Chondrocyte (in vitro differentiated cells): Measurements from ENCODE around the gene HSCB. TPM values are rescaled to one million over a fixed set of nuclear protein-coding genes. Genes with fewer than 3 reads are reported as not detected.

Experiments used
- DNase-seq: peaks from one replicate; pipeline ENCODE4 v3.0.0; 2021; ENCODE audit warnings: mixed read lengths, low spot score
- H3K27ac Mint-ChIP-seq: one replicate; pipeline ENCODE4 v1.8.0; 2021; ENCODE audit warnings: mild to moderate bottlenecking, moderate library complexity, mixed read lengths; ENCODE audit not compliant: unreplicated experiment
- H3K27me3 Mint-ChIP-seq: 2 replicates; pipeline ENCODE4 v1.8.0; 2021; ENCODE audit warnings: low read depth, mixed read lengths
- H3K36me3 Mint-ChIP-seq: 2 replicates; pipeline ENCODE4 v1.8.0; 2021; ENCODE audit warnings: low read depth, mixed read lengths
- H3K4me1 Mint-ChIP-seq: 2 replicates; pipeline ENCODE4 v1.8.0; 2021; ENCODE audit warnings: low read depth, mild to moderate bottlenecking, mixed read lengths
- H3K4me3 Mint-ChIP-seq: one replicate; pipeline ENCODE4 v1.8.0; 2021; ENCODE audit warnings: mild to moderate bottlenecking, moderate library complexity, mixed read lengths; ENCODE audit not compliant: unreplicated experiment
- H3K9me3 Mint-ChIP-seq: 2 replicates; pipeline ENCODE4 v1.8.0; 2021; ENCODE audit warnings: low read depth, mixed read lengths
- total RNA-seq: library from RNA; stranded (reverse); gene quantifications from 3 replicates; pipeline ENCODE4 v1.2.1, GENCODE V29; 2021
- TF ChIP-seq, protein P1 (sequence below): fragments of 200-600 bp; sonication (generic); IDR thresholded peaks from 2 replicates; pipeline ENCODE4 v1.5.0; 2021; ENCODE audit warnings: antibody characterized with exemption, mild to moderate bottlenecking, moderate library complexity

The HSCB gene
- total RNA-seq, 1 donor from 2014 or later: 9.8 TPM

DNA sequence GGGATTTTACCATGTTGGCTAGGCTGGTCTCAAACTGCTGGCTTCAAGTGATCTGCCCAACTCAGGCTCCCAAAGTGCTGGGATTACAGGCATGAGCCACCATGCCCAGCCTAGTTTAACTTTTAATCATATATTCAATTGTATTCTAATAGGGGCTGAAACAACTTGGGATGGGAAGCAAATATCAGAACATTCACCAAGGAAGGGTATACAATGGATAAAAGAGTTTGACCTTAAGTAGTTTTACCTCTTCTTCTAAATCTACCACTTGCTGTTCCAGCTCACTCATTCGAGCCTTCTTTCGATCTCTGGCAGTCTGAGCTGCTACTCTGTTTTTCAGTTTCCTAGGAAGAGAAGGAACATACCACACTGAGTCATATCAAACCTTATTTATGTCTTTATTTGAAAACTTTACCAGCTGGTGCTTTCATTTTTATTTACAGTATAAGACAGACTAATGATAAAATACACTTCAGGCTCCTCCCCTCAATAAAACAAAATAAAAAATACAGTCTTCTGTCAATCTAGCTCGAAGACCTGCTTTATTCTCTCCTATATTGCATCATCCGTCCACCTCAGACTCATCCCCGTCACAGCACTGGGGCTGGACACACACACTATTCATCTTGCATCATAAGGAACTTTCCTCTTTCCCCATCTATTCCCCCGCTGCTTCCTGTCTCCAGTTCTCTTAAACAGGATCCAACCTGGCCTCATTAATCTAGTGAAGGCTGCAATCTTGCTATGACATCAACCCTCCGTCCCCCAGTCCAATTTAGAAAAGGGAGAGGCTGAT is 57.2 kb downstream of the HSCB start:
- Mint-ChIP-seq H3K4me1 (peaks cover 61% of the 10 kb centered on the region), H3K36me3 (peaks cover 44% of the 10 kb centered on the region), H3K27me3 (no peaks in the 10 kb centered on the region), H3K4me3 (peak overlapping the region; percentile 85), H3K9me3 (no peaks in the 10 kb centered on the region), H3K27ac (peak overlapping the region; percentile 98)
- DNase-seq: no peak
- TF ChIP-seq, protein P1, sequence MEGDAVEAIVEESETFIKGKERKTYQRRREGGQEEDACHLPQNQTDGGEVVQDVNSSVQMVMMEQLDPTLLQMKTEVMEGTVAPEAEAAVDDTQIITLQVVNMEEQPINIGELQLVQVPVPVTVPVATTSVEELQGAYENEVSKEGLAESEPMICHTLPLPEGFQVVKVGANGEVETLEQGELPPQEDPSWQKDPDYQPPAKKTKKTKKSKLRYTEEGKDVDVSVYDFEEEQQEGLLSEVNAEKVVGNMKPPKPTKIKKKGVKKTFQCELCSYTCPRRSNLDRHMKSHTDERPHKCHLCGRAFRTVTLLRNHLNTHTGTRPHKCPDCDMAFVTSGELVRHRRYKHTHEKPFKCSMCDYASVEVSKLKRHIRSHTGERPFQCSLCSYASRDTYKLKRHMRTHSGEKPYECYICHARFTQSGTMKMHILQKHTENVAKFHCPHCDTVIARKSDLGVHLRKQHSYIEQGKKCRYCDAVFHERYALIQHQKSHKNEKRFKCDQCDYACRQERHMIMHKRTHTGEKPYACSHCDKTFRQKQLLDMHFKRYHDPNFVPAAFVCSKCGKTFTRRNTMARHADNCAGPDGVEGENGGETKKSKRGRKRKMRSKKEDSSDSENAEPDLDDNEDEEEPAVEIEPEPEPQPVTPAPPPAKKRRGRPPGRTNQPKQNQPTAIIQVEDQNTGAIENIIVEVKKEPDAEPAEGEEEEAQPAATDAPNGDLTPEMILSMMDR: no peak

DNA sequence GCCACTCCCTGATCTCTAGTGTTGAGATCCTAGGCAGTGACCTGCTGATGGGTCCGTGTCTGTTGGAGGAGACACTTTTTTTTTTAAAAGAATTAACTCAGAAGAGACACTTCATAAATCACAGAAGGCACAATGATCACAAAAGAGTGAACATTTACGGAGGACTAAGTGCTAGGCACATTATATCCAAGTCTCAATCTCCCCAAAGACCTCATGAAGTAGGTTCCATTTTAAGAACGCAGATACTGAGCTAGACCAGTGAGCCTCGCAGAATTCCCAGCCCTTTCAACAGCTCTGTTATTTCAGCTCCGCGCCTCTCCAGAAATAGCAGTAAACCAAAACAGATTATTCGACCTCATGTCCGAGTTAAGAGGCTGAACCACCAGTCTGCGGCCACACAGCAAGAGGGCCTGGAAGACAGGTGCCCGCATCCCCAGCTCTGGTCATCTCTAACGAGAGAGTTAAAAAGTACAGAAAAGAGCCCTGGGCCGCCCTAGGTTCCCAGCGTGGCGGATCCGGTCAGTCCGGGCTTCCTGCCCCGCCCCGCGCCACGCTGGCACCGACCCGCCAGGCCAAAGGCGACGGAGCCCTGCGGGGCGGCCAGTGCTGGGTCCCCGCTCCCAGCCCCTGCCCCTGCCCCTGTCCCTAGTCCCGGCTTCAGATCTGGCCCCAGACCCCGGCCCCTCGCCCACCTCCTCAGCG is 57.9 kb downstream of the HSCB start:
- TF ChIP-seq, protein P1: no peak
- Mint-ChIP-seq H3K27ac (peak overlapping the region; percentile 98), H3K4me3 (peak overlapping the region; percentile 85), H3K9me3 (no peaks in the 10 kb centered on the region), H3K4me1 (peaks cover 58% of the 10 kb centered on the region), H3K27me3 (no peaks in the 10 kb centered on the region), H3K36me3 (peaks cover 40% of the 10 kb centered on the region)
- no peak for DNase-seq

DNA sequence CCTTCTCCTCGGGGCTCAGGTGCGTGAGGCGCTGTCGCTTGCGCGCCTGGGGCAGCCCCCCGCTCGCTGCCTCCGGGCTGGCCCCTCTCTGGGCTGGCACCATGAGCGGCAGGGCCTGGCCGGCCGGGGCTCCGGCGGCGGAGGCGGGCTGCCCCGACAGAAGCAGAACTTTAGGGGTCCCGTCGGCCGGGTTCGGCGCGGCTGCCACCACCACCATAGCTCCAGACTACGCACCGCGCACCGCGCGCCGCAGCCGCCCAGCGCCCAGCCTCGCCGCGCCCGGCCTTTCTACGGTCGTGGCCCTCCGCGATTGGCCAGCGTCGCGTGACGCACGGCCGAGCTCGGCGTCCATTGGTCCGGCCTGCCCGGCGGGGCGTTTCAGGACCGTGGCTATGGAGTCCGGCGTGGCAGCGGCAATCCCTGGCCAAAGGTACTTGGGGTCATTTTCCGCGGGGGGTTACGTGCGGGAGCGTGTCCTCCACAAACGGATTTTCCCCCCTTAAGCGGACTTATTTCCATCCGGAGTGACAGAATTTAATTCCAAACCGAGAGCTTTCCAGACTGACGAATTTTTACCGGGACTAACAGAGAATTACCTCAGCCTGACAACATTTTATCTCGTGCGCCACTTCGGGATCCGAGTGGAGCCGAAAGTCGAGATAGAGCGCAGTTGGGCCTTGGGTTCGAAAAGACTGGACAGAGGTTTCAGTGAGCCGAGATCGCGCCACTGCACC is 58.6 kb downstream of the HSCB start, which contains the start of gene XBP1:
TSS of gene XBP1 (minus strand) at position 262 of the 734 bp plus-strand sequence.
- Mint-ChIP-seq H3K4me3 (peak within 1 kb of the TSS; percentile 85), H3K4me1 (peaks cover 53% of the 10 kb centered on the region), H3K27ac (peak within 1 kb of the TSS; percentile 98), H3K27me3 (no peaks in the 10 kb centered on the region), H3K36me3 (peaks cover 33% of the 10 kb centered on the region), H3K9me3 (no peaks in the 10 kb centered on the region)
- TF ChIP-seq, protein P1: no peak
- peak; percentile 97 for DNase-seq

DNA sequence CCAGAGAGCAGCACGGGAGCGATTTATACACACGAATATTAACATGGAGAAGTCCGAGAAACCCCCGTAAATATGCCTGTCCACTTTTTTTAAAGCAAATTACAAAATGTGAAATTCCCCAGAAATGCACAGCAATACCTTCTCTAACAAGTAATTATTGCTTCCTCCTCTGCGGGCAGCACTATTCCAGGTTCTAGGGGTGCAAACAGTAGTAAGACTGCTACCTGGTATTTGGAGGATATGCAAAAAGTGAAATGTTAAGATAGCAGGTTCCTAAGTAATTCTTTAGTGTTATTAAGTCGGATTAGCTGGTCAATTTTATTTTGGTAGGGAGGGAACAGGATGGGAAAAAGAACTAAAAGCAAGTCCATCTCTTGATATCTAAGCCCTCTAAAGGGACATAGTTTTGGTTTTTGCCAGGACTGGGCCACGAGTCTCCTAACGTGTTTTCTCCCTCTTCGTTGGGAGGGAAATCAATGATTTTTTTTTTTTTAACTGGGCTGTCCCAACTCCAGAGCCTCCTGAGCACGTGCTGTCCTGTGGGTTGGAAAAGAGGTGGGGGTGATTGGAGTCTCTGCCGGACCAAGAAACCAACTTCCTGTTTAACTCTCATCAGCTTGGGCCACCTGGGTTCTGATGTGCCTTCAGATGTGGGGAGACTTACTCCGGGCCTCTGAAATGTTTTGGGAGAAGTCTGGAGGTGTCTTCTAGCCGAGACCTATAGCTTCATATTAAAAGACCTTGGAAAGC is 60.2 kb downstream of the HSCB start:
- Mint-ChIP-seq H3K9me3 (no peaks in the 10 kb centered on the region), H3K4me3 (peak overlapping the region; percentile 39), H3K27ac (peak overlapping the region; percentile 81), H3K4me1 (peaks cover 40% of the 10 kb centered on the region), H3K36me3 (peaks cover 18% of the 10 kb centered on the region), H3K27me3 (no peaks in the 10 kb centered on the region)
- no peak for DNase-seq
- TF ChIP-seq, protein P1: no peak
